Suprapubic skin (tissue), 4 donors: ENCODE data around the gene SLC1A3. TPM values are rescaled to one million over a fixed set of nuclear protein-coding genes. Genes with fewer than 3 reads are reported as not detected.

ENCODE experiments used
- DNase-seq, 2 donors: peaks; one replicate each; pipeline ENCODE4 v3.0.0-alpha.2; 2019; ENCODE audit warnings: low spot score in 2 of 2
- H3K27ac ChIP-seq: fragments of 200-600 bp; sonication (generic); one replicate; pipeline ENCODE4 v1.5.1; 2019
- H3K27me3 ChIP-seq: fragments of 200-600 bp; sonication (generic); one replicate; pipeline ENCODE4 v1.5.1; 2019
- H3K36me3 ChIP-seq: fragments of 200-600 bp; sonication (generic); one replicate; pipeline ENCODE4 v1.5.1; 2019
- H3K4me1 ChIP-seq: fragments of 200-600 bp; sonication (generic); one replicate; pipeline ENCODE4 v1.5.1; 2019
- H3K4me3 ChIP-seq: fragments of 200-600 bp; sonication (generic); one replicate; pipeline ENCODE4 v1.5.1; 2019; ENCODE audit warnings: mild to moderate bottlenecking
- H3K9me3 ChIP-seq: fragments of 200-600 bp; sonication (generic); one replicate; pipeline ENCODE4 v1.5.1; 2019
- CTCF ChIP-seq, 2 donors: fragments of 200-600 bp in 1 of 2; fragments of 450-650 bp in 1 of 2; sonication (generic) in 1 of 2; IDR thresholded peaks; one replicate each; pipeline ENCODE4 v1.5.1; 2016 to 2019; ENCODE audit warnings: antibody characterized with exemption in 2 of 2, mild to moderate bottlenecking in 1 of 2, moderate library complexity in 1 of 2
- EP300 ChIP-seq: sonication (generic); formaldehyde crosslinking; IDR thresholded peaks from one replicate; pipeline ENCODE4 v1.6.1; 2017; ENCODE audit warnings: antibody characterized with exemption
- POLR2A ChIP-seq, 2 donors: fragments of 450-650 bp; IDR thresholded peaks; one replicate each; pipeline ENCODE4 v1.6.1; 2017; ENCODE audit warnings: antibody characterized with exemption in 2 of 2, mild to moderate bottlenecking in 2 of 2, moderate library complexity in 2 of 2
- POLR2AphosphoS5 ChIP-seq, 3 donors: sonication (generic); formaldehyde crosslinking; IDR thresholded peaks; one replicate each; pipeline ENCODE4 v1.6.1; 2017; ENCODE audit warnings: antibody characterized with exemption in 3 of 3
- WGBS: methylation state at CpG from one replicate; pipeline ENCODE4 v1.1.5; 2018; 5-methylcytosine and 5-hydroxymethylcytosine counted together
- total RNA-seq, 4 donors: library from RNA; depleted of rRNA; stranded (reverse); fragments of >200 nt; gene quantifications; one replicate each; pipeline ENCODE4 v1.1.0, GENCODE V29; 2016

SLC1A3 gene
- total RNA-seq, 4 donors from 2014 or later: 19.8 to 34.2 (median 25.3) TPM

DNA sequence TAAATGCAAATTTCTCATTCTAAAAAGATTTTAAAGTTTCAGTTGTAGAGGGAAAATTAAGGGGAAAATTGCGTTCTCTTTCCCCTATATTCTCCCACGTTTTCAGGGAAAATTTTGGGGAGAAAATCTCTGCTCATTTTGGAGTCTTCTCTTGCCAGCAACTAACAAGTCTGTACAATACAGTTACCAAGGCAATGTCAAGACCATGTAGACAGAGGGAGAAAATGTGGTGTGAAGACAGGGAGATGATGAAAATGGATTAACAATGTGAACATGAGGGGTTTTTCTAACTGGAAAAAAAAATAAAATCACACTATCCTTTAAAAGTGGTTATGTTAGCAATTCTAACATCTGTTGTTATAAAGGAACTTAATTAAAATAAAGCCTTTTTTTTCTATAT lies 22.3 kb downstream of the SLC1A3 start:
- Histone ChIP-seq H3K4me1 (peaks cover 14% of the 10 kb centered on the region), H3K27me3 (no peaks in the 10 kb centered on the region), H3K36me3 (no peaks in the 10 kb centered on the region), H3K4me3 (no peak overlapping the region), H3K9me3 (no peaks in the 10 kb centered on the region), H3K27ac (no peak overlapping the region)
- 59% methylated on average over 2 of the region's 2 CpGs for WGBS
- DNase-seq: no peak
- TF ChIP-seq CTCF (IDR thresholded peaks at IDR 0.05): no peak
- no peak for TF ChIP-seq POLR2AphosphoS5 (IDR thresholded peaks at IDR 0.05)
- TF ChIP-seq EP300: no peak

- Histone ChIP-seq H3K4me1 (peaks cover 14% of the 10 kb centered on the region), H3K4me3 (no peak overlapping the region), H3K9me3 (no peaks in the 10 kb centered on the region), H3K27me3 (no peaks in the 10 kb centered on the region), H3K27ac (peak overlapping the region; percentile 41), H3K36me3 (no peaks in the 10 kb centered on the region)
- TF ChIP-seq POLR2A (IDR thresholded peaks at IDR 0.05) (no peak), CTCF (IDR thresholded peaks at IDR 0.05) (no peak), POLR2AphosphoS5 (IDR thresholded peaks at IDR 0.05) (no peak), EP300 (no peak)
- WGBS: 92% methylated on average over 8 of the region's 8 CpGs
- no peak for DNase-seq
Measured at GRCh38 chr5:36629729-36630128, 23.3 kb downstream of the SLC1A3 start.

- no peaks in the 10 kb centered on the region for H3K27me3 ChIP-seq
- TF ChIP-seq CTCF (IDR thresholded peaks at IDR 0.05): no peak
- no peak for TF ChIP-seq POLR2A (IDR thresholded peaks at IDR 0.05)
- TF ChIP-seq EP300: no peak
- no peak for TF ChIP-seq POLR2AphosphoS5 (IDR thresholded peaks at IDR 0.05)
- 83% methylated on average over 1 of the region's 1 CpG for WGBS
- H3K27ac ChIP-seq: peak overlapping the region; percentile 41
- no peak for DNase-seq
- H3K4me1 ChIP-seq: peaks cover 14% of the 10 kb centered on the region
- no peaks in the 10 kb centered on the region for H3K36me3 ChIP-seq
- H3K9me3 ChIP-seq: no peaks in the 10 kb centered on the region
- H3K4me3 ChIP-seq: no peak overlapping the region
Measured at GRCh38 chr5:36630201-36631145, 24.1 kb downstream of the SLC1A3 start.

GRCh38 chr5:36631154-36631553 lies 24.7 kb downstream of the SLC1A3 start:
- TF ChIP-seq CTCF (IDR thresholded peaks at IDR 0.05) (no peak), EP300 (no peak), POLR2A (IDR thresholded peaks at IDR 0.05) (no peak), POLR2AphosphoS5 (IDR thresholded peaks at IDR 0.05) (no peak)
- 26% methylated on average over 1 of the region's 1 CpG for WGBS
- H3K36me3 ChIP-seq: no peaks in the 10 kb centered on the region

DNA sequence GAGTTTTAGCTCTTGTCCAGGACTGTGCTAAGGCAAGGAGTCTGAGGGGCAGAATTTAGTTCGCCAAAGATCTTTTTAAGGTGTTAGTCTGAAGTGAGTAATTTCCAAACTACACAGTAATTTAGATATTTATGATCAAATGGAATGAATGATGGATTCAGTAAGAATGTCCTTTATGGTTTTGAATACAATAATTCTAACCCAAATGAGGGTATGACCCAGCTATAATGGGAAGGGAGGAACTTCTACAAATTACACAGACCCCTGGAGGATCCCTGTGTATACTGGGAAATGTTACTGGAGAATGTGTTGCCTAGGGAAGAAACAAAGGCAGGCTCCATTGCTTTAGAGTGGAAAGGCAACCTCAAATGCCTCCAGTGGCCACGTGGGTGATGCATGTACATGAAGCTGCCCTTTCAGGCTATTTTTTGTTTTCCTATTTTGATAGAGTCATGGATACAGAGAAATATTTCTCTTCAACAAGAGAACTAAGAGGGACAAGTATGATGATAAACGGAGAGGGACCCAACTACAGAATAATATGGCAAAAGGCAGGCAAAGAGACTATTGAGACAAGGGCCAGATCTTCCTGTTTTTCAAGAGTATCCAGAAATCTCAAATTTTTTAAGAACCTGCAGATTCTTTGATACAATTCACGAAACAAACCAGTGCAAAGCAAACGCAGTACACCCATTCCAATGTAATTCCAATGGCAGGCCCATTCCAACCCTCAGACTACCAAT lies 25.4 kb downstream of the SLC1A3 start:
- DNase-seq: no peak
- H3K27me3 ChIP-seq: no peaks in the 10 kb centered on the region
- no peaks in the 10 kb centered on the region for H3K36me3 ChIP-seq
- H3K4me3 ChIP-seq: no peak overlapping the region
- H3K27ac ChIP-seq: no peak overlapping the region
- TF ChIP-seq POLR2AphosphoS5 (IDR thresholded peaks at IDR 0.05) (no peak), CTCF (IDR thresholded peaks at IDR 0.05) (no peak), EP300 (no peak), POLR2A (IDR thresholded peaks at IDR 0.05) (no peak)
- peaks cover 14% of the 10 kb centered on the region for H3K4me1 ChIP-seq
- WGBS: 67% methylated on average over 5 of the region's 5 CpGs
- no peaks in the 10 kb centered on the region for H3K9me3 ChIP-seq

More at GRCh38 chr5:36631154-36631553, 24.7 kb downstream of the SLC1A3 start:
- Histone ChIP-seq H3K4me3 (no peak overlapping the region), H3K9me3 (no peaks in the 10 kb centered on the region), H3K27me3 (no peaks in the 10 kb centered on the region), H3K4me1 (peaks cover 14% of the 10 kb centered on the region), H3K27ac (no peak overlapping the region)
- DNase-seq: no peak
